IMR-90 (cell line): ENCODE data around the gene PLXNC1. TPM values are rescaled to one million over a fixed set of nuclear protein-coding genes. Genes with fewer than 3 reads are reported as not detected.

Experiments
- ATAC-seq: fragments of 200-7000 bp; cut with Tn5 transposase; 2 replicates; pipeline ENCODE4 v1.9.1; 2020; ENCODE audit warnings: low read depth, mild to moderate bottlenecking, moderate library complexity
- BruUV-seq: library from RNA; stranded (reverse); fragments of 400-500 nt; replicated peaks from 2 replicates; lab custom pipeline; 2021; lab: Mats Ljungman, UMichigan
- CTCF ChIA-PET: fragments of 300-600 bp; formaldehyde crosslinking; extraction: SDS; loops from one replicate; lab custom pipeline; 2021; ENCODE audit warnings: antibody characterized with exemption; lab: Yijun Ruan, JAX
- POLR2A ChIA-PET: fragments of 300-600 bp; sonication (Branson Sonifier 250); formaldehyde crosslinking; loops from one replicate; lab custom pipeline; 2022; ENCODE audit warnings: antibody characterized with exemption; ENCODE audit not compliant: unreplicated experiment; lab: Charles Lee
- DNase-seq: peaks from one replicate; pipeline ENCODE4 v3.0.0; 2013
- H2AFZ ChIP-seq: replicated peaks from 2 replicates; pipeline ENCODE3; 2013; ENCODE audit warnings: low read length, mild to moderate bottlenecking; ENCODE audit not compliant: poor library complexity
- H2AK5ac ChIP-seq: 2 replicates; pipeline ENCODE4 v1.6.1; 2013; ENCODE audit warnings: low read depth, low read length, inconsistent platforms
- H2AK9ac ChIP-seq: replicated peaks from 2 replicates; pipeline ENCODE3; 2013; ENCODE audit warnings: mild to moderate bottlenecking, low read depth, low read length, moderate library complexity; ENCODE audit not compliant: poor library complexity
- H2BK120ac ChIP-seq: 2 replicates; pipeline ENCODE4 v1.6.1; 2013; ENCODE audit warnings: low read depth, low read length, inconsistent platforms
- H2BK15ac ChIP-seq: 3 replicates; pipeline ENCODE4 v1.6.1; 2013; ENCODE audit warnings: low read depth, low read length, inconsistent platforms
- H2BK20ac ChIP-seq: 2 replicates; pipeline ENCODE4 v1.6.1; 2013; ENCODE audit warnings: low read depth, mild to moderate bottlenecking, inconsistent platforms, low read length, moderate library complexity
- H2BK5ac ChIP-seq: 2 replicates; pipeline ENCODE4 v1.6.1; 2013; ENCODE audit warnings: mild to moderate bottlenecking, low read depth, low read length, inconsistent platforms; ENCODE audit not compliant: poor library complexity, severe bottlenecking
- H3K14ac ChIP-seq: replicated peaks from 2 replicates; pipeline ENCODE4 v1.6.1; 2013; ENCODE audit warnings: low read depth, low read length, inconsistent platforms
- H3K18ac ChIP-seq: 2 replicates; pipeline ENCODE4 v1.6.1; 2013; ENCODE audit warnings: low read depth, low read length, control low read depth
- H3K23ac ChIP-seq: 2 replicates; pipeline ENCODE4 v1.6.1; 2013; ENCODE audit warnings: low read depth, low read length, inconsistent platforms
- H3K27ac ChIP-seq: 2 replicates; pipeline ENCODE4 v1.5.1; 2013; ENCODE audit warnings: mild to moderate bottlenecking, control low read depth, low read length; ENCODE audit not compliant: insufficient read depth
- H3K27me3 ChIP-seq: 2 replicates; pipeline ENCODE4 v1.6.1; 2013; ENCODE audit warnings: low read length; ENCODE audit not compliant: control insufficient read depth, insufficient read depth
- H3K36me3 ChIP-seq: 2 replicates; pipeline ENCODE4 v1.6.1; 2013; ENCODE audit warnings: low read length, mixed read lengths; ENCODE audit not compliant: control insufficient read depth, insufficient read depth
- H3K4ac ChIP-seq: 2 replicates; pipeline ENCODE4 v1.6.1; 2013; ENCODE audit warnings: low read depth, low read length, inconsistent platforms
- H3K4me1 ChIP-seq: 2 replicates; pipeline ENCODE4 v1.6.1; 2013; ENCODE audit warnings: low read length, mixed read lengths; ENCODE audit not compliant: control insufficient read depth, insufficient read depth
- H3K4me2 ChIP-seq: 2 replicates; pipeline ENCODE4 v1.6.1; 2013; ENCODE audit warnings: low read depth, mild to moderate bottlenecking, control low read depth, low read length, moderate library complexity
- H3K4me3 ChIP-seq: 2 replicates; pipeline ENCODE4 v1.5.1; 2013; ENCODE audit warnings: low read depth, mild to moderate bottlenecking, control low read depth, low read length, moderate library complexity; ENCODE audit not compliant: insufficient read depth
- H3K56ac ChIP-seq: 2 replicates; pipeline ENCODE4 v1.6.1; 2013; ENCODE audit warnings: low read length, inconsistent platforms; ENCODE audit not compliant: insufficient read depth; ENCODE audit errors: extremely low read depth
- H3K79me1 ChIP-seq, 2 experiments: 2 replicates each; pipeline ENCODE4 v1.6.1; 2013; ENCODE audit warnings: low read length in 2 of 2, inconsistent platforms in 1 of 2, low read depth in 1 of 2
- H3K9ac ChIP-seq: 2 replicates; pipeline ENCODE4 v1.6.1; 2013; ENCODE audit warnings: low read depth, low read length, control low read depth
- H3K9me1 ChIP-seq: 2 replicates; pipeline ENCODE4 v1.6.1; 2013; ENCODE audit warnings: low read length, inconsistent platforms; ENCODE audit not compliant: insufficient read depth
- H3K9me3 ChIP-seq: 2 replicates; pipeline ENCODE4 v1.6.1; 2013; ENCODE audit warnings: low read length; ENCODE audit not compliant: control insufficient read depth, insufficient read depth
- H4K20me1 ChIP-seq: 2 replicates; pipeline ENCODE4 v1.6.1; 2013; ENCODE audit warnings: low read length, inconsistent platforms; ENCODE audit not compliant: insufficient read depth
- H4K5ac ChIP-seq: 2 replicates; pipeline ENCODE4 v1.6.1; 2013; ENCODE audit warnings: mild to moderate bottlenecking, low read depth, low read length, control low read depth
- H4K8ac ChIP-seq, 2 experiments: 2 replicates each; pipeline ENCODE4 v1.6.1; 2013; ENCODE audit warnings: low read depth in 2 of 2, low read length in 2 of 2, control low read depth in 1 of 2, inconsistent platforms in 1 of 2
- H4K91ac ChIP-seq: 2 replicates; pipeline ENCODE4 v1.6.1; 2013; ENCODE audit warnings: low read depth, low read length, inconsistent platforms; ENCODE audit not compliant: insufficient read depth
- BHLHE40 ChIP-seq: fragments of 150-350 bp; IDR thresholded peaks from 2 replicates; pipeline ENCODE4 v1.6.1; 2016; ENCODE audit warnings: mild to moderate bottlenecking, low read depth, low read length
- CEBPB ChIP-seq: IDR thresholded peaks from 2 replicates; pipeline ENCODE4 v1.6.1; 2012; ENCODE audit warnings: low read depth, low read length, improper control_type of control experiment
- CTCF ChIP-seq: conservative IDR thresholded peaks from 2 replicates; pipeline ENCODE4 v1.5.1; 2012; ENCODE audit warnings: mild to moderate bottlenecking, low read depth, low read length, improper control_type of control experiment
- FOS ChIP-seq: fragments of 150-350 bp; IDR thresholded peaks from 2 replicates; pipeline ENCODE4 v1.6.1; 2016; ENCODE audit warnings: low read depth, low read length
- MAFK ChIP-seq: IDR thresholded peaks from 2 replicates; pipeline ENCODE4 v1.6.1; 2012; ENCODE audit warnings: low read depth, low read length, improper control_type of control experiment
- MAZ ChIP-seq: IDR thresholded peaks from 2 replicates; pipeline ENCODE4 v1.6.1; 2012; ENCODE audit warnings: low read depth, mild to moderate bottlenecking, low read length, improper control_type of control experiment, moderate library complexity, borderline replicate concordance
- POLR2A ChIP-seq: IDR thresholded peaks from 2 replicates; pipeline ENCODE4 v1.6.1; 2012; ENCODE audit warnings: mild to moderate bottlenecking, low read depth, low read length
- RAD21 ChIP-seq: IDR thresholded peaks from 2 replicates; pipeline ENCODE4 v1.6.1; 2012; ENCODE audit warnings: low read length, improper control_type of control experiment
- RCOR1 ChIP-seq: IDR thresholded peaks from 2 replicates; pipeline ENCODE4 v1.6.1; 2012; ENCODE audit warnings: mild to moderate bottlenecking, low read length, improper control_type of control experiment; ENCODE audit not compliant: insufficient replicate concordance
- RFX5 ChIP-seq: IDR thresholded peaks from 2 replicates; pipeline ENCODE4 v1.8.0; 2012; ENCODE audit warnings: low read depth, mild to moderate bottlenecking, low read length, moderate library complexity
- SMC3 ChIP-seq: fragments of 150-350 bp; IDR thresholded peaks from 2 replicates; pipeline ENCODE4 v1.6.1; 2016; ENCODE audit warnings: low read depth, mild to moderate bottlenecking, antibody characterized with exemption, low read length, moderate library complexity
- USF2 ChIP-seq: fragments of 150-350 bp; IDR thresholded peaks from 2 replicates; pipeline ENCODE4 v1.6.1; 2017; ENCODE audit warnings: mild to moderate bottlenecking, antibody characterized with exemption, low read length, low read depth
- WGBS, 2 experiments: methylation state at CpG; one replicate each; pipeline versions ENCODE4 v1.1.5 to v1.1.7; 2013; ENCODE audit warnings: missing lambda C conversion rate in 2 of 2; ENCODE audit not compliant: insufficient read length in 1 of 2; ENCODE audit errors: extremely low coverage in 2 of 2; 5-methylcytosine and 5-hydroxymethylcytosine counted together
- dilution Hi-C: fragments of 300-500 bp; cut with HindIII; formaldehyde crosslinking; loops from one replicate; pipeline ENCODE4 v1.14.3; 2018; ENCODE audit warnings: low sequenced_read_pairs; ENCODE audit not compliant: unreplicated experiment
- in situ Hi-C: fragments of 300-500 bp; cut with MboI; formaldehyde crosslinking; loops from 3 replicates; pipeline ENCODE4 v1.14.3; 2019; ENCODE audit warnings: low sequenced_read_pairs, inconsistent platforms, mixed read lengths
- intact Hi-C: fragments of 100-400 bp; cut with micrococcal nuclease; formaldehyde crosslinking; loops from 2 replicates; pipeline ENCODE4 v1.10.0; 2022
- polyA plus RNA-seq, 3 experiments: library from polyadenylated mRNA; depleted of rRNA; stranded (reverse); fragments of >200 nt; gene quantifications; 2 replicates each; pipeline ENCODE4 v1.2.3, GENCODE V29; 2012; ENCODE audit warnings: low replicate concordance in 1 of 3
- total RNA-seq: library from RNA; depleted of rRNA; stranded (reverse); fragments of >200 nt; gene quantifications from 2 replicates; pipeline ENCODE4 v1.2.3, GENCODE V29; 2012

Gene PLXNC1
- total and polyA plus RNA-seq, 2 of the 4 experiments (the other 2 are of a cell fraction) = 1.0 to 1.6 TPM

- H4K8ac ChIP-seq = no peak overlapping the region
- H2AK5ac ChIP-seq = no peak overlapping the region
- intact Hi-C loops = no loop called here
- H3K4me3 ChIP-seq = no peak overlapping the region
- H3K23ac ChIP-seq = no peak overlapping the region
- H3K4me2 ChIP-seq = no peak overlapping the region
- no peak overlapping the region for H2BK15ac ChIP-seq
- H2BK120ac ChIP-seq = no peak overlapping the region
- no peak overlapping the region for H4K91ac ChIP-seq
- no peak overlapping the region for H2AK9ac ChIP-seq
- no peak overlapping the region for H3K14ac ChIP-seq
- no peak overlapping the region for H4K5ac ChIP-seq
- TF ChIP-seq CEBPB (no peak), MAZ (no peak), BHLHE40 (no peak), FOS (no peak), RFX5 (no peak), USF2 (no peak), CTCF (no peak), RAD21 (no peak), SMC3 (no peak), POLR2A (no peak), RCOR1 (no peak), MAFK (no peak)
- ChIA-PET POLR2A (no interaction called here), CTCF (no interaction called here)
- H3K27ac ChIP-seq = no peak overlapping the region
- peaks cover 8% of the 10 kb centered on the region for H3K9me3 ChIP-seq
- in situ Hi-C loops = no loop called here
- no peak overlapping the region for H3K4ac ChIP-seq
- WGBS, 2 experiments = no CpG with 5 or more reads among the region's 2 CpGs
- H3K9me1 ChIP-seq = no peaks in the 10 kb centered on the region
- BruUV-seq = no TSS peak
- no peak overlapping the region for H2BK20ac ChIP-seq
- no peaks in the 10 kb centered on the region for H3K79me1 ChIP-seq
- ATAC-seq (no peak), DNase-seq (no peak)
- H2AFZ ChIP-seq = no peak overlapping the region
- dilution Hi-C loops = no loop called here
- no peak overlapping the region for H2BK5ac ChIP-seq
- 0 out of 2 replicates have a peak, but pooled peaks cover 2% of the 10 kb centered on the region for H3K4me1 ChIP-seq
- no peak overlapping the region for H3K56ac ChIP-seq
- no peaks in the 10 kb centered on the region for H3K36me3 ChIP-seq
- H3K27me3 ChIP-seq = peaks cover 12% of the 10 kb centered on the region
- H4K20me1 ChIP-seq = no peaks in the 10 kb centered on the region
- H3K18ac ChIP-seq = no peak overlapping the region
- H3K9ac ChIP-seq = no peak overlapping the region
Measured at GRCh38 chr12:94191023-94191422, 42.6 kb downstream of the PLXNC1 start.
